Memory B cell (primary cell): ENCODE measurements around the gene FBXO31.

Experiments used
- ATAC-seq: fragments of 150-1000 bp; cut with Tn5 transposase; 2 replicates; pipeline ENCODE4 v1.10.0; 2021; ENCODE audit warnings: low read depth, mild to moderate bottlenecking, moderate library complexity
- DNase-seq, 2 donors: peaks; one replicate each; pipeline ENCODE4 v3.0.0; 2022; ENCODE audit warnings: low spot score in 2 of 2
- H3K27ac Mint-ChIP-seq: one replicate; pipeline ENCODE4 v1.8.0; 2022; ENCODE audit warnings: mild to moderate bottlenecking, moderate library complexity, mixed read lengths
- H3K27me3 Mint-ChIP-seq: one replicate; pipeline ENCODE4 v1.8.0; 2022; ENCODE audit warnings: mixed read lengths
- H3K36me3 Mint-ChIP-seq: one replicate; pipeline ENCODE4 v1.8.0; 2022; ENCODE audit warnings: mild to moderate bottlenecking, mixed read lengths
- H3K4me1 Mint-ChIP-seq: one replicate; pipeline ENCODE4 v1.8.0; 2022; ENCODE audit warnings: mixed read lengths
- H3K4me3 Mint-ChIP-seq: one replicate; pipeline ENCODE4 v1.8.0; 2022; ENCODE audit warnings: mild to moderate bottlenecking, moderate library complexity, mixed read lengths
- H3K9me3 Mint-ChIP-seq: one replicate; pipeline ENCODE4 v1.8.0; 2022; ENCODE audit warnings: mixed read lengths

Gene FBXO31

GRCh38 chr16:87351320-87351698 lies 32.3 kb downstream of the FBXO31 start:
- Mint-ChIP-seq H3K4me1 (peaks cover 4% of the 10 kb centered on the region), H3K27me3 (no peaks in the 10 kb centered on the region), H3K4me3 (no peak overlapping the region), H3K36me3 (peaks cover 10% of the 10 kb centered on the region), H3K27ac (no peak overlapping the region), H3K9me3 (no peaks in the 10 kb centered on the region)
- DNase-seq (no peak), ATAC-seq (no peak)

GRCh38 chr16:87350681-87351319 lies 32.8 kb downstream of the FBXO31 start:
- DNase-seq (no peak), ATAC-seq (no peak)
- no peak overlapping the region for H3K27ac Mint-ChIP-seq
- peaks cover 9% of the 10 kb centered on the region for H3K36me3 Mint-ChIP-seq
- H3K4me1 Mint-ChIP-seq = peaks cover 4% of the 10 kb centered on the region
- H3K9me3 Mint-ChIP-seq = no peaks in the 10 kb centered on the region
- H3K4me3 Mint-ChIP-seq = no peak overlapping the region
- H3K27me3 Mint-ChIP-seq = no peaks in the 10 kb centered on the region

GRCh38 chr16:87350031-87350430 lies 33.5 kb downstream of the FBXO31 start:
- Mint-ChIP-seq H3K27me3 (no peaks in the 10 kb centered on the region), H3K9me3 (no peaks in the 10 kb centered on the region), H3K36me3 (peaks cover 14% of the 10 kb centered on the region), H3K4me3 (no peak overlapping the region), H3K27ac (no peak overlapping the region), H3K4me1 (peaks cover 9% of the 10 kb centered on the region)
- ATAC-seq (no peak), DNase-seq (no peak)

GRCh38 chr16:87348616-87349157 lies 34.9 kb downstream of the FBXO31 start:
- Mint-ChIP-seq H3K4me3 (no peak overlapping the region), H3K36me3 (peaks cover 19% of the 10 kb centered on the region)

DNA sequence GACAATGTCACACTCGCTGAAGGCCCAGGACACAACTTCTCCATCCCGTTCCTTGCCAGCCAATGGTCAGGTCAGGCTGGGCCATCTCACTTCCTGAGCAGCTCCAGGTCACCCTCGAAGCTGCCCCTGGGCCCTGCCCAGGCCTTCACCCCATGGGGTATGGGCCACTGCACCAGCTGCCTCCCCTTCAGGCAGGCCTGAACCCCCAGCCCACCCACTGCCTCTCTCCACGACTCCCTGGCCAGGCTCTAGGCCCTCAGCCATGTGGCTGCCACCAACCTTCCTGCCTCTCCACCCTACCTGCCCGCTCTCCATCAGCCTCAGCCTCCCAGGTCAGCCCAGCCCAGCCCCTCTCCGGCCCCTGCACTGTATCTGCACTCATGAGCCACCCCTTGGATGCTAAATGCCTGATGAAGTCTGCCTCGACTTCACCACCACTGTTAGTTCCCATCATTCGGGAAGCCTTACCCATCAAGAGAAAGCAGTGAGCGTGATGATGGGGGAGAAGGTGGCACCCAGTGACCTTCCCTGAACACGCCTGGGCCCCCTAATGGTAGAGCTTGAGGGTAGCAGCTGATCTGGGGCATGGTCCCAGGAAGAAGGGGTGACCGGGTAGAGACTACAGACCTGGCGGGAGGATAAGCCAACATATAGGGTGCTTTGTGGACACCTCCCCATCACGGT lies 35.5 kb downstream of the FBXO31 start:
- Mint-ChIP-seq H3K4me3 (no peak overlapping the region), H3K4me1 (peaks cover 9% of the 10 kb centered on the region)

More at GRCh38 chr16:87348616-87349157, 34.9 kb downstream of the FBXO31 start:
- Mint-ChIP-seq H3K9me3 (no peaks in the 10 kb centered on the region), H3K27ac (no peak overlapping the region), H3K4me1 (peaks cover 9% of the 10 kb centered on the region), H3K27me3 (no peaks in the 10 kb centered on the region)
- DNase-seq (no peak), ATAC-seq (no peak)

GRCh38 chr16:87346517-87347060 lies 37.0 kb downstream of the FBXO31 start:
- Mint-ChIP-seq H3K27me3 (no peaks in the 10 kb centered on the region), H3K36me3 (peaks cover 24% of the 10 kb centered on the region), H3K4me1 (peaks cover 9% of the 10 kb centered on the region), H3K9me3 (no peaks in the 10 kb centered on the region), H3K27ac (no peak overlapping the region), H3K4me3 (no peak overlapping the region)
- ATAC-seq (no peak), DNase-seq (no peak)

More for the DNA sequence above, 35.5 kb downstream of the FBXO31 start:
- Mint-ChIP-seq H3K27me3 (no peaks in the 10 kb centered on the region), H3K27ac (no peak overlapping the region), H3K9me3 (no peaks in the 10 kb centered on the region), H3K36me3 (peaks cover 19% of the 10 kb centered on the region)
- DNase-seq = no peak
- ATAC-seq = no peak

DNA sequence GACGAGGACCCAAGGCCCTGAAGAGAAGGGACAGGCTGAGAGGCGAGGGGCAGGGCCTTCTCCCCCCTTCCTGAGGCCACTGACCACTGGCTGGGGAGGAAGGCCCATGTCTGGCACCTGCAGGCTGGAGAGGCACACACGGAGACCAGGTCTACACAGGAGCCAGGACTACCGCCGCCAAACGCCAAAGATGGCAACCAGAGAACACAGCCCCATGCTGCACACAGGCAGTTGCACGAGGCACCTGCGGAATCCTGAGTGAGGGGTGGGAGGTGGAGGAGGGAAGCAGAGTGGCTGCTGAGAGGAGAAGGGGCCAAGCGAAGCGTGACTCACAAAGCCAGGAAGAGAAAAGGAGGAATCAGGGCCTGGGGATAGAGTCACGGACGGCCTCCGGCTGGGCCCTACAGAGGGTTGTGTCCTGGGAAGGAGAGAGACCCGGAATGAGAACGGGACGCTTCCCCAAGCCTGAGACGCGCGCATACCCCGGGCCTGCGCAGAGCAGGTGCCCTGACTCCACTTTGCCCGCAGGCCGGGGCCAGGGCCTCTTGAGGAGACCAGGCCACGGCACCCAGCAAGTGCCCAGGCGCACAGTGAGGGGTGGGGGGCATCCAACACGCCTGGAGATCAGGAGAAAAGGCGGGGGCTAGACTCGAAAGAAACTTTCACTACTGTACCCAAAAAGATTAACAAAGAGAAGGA lies 37.7 kb downstream of the FBXO31 start:
- Mint-ChIP-seq H3K9me3 (no peaks in the 10 kb centered on the region), H3K36me3 (peaks cover 26% of the 10 kb centered on the region), H3K27me3 (no peaks in the 10 kb centered on the region), H3K4me1 (peaks cover 9% of the 10 kb centered on the region), H3K27ac (peak overlapping the region; percentile 86), H3K4me3 (no peak overlapping the region)
- no peak for DNase-seq
- no peak for ATAC-seq

- Mint-ChIP-seq H3K27me3 (no peaks in the 10 kb centered on the region), H3K9me3 (no peaks in the 10 kb centered on the region), H3K4me3 (no peak overlapping the region), H3K27ac (peak overlapping the region; percentile 86), H3K36me3 (peaks cover 31% of the 10 kb centered on the region), H3K4me1 (peaks cover 9% of the 10 kb centered on the region)
- ATAC-seq (peak; percentile 15), DNase-seq (no peak)
Measured at GRCh38 chr16:87344931-87345631, 38.5 kb downstream of the FBXO31 start.

- DNase-seq (no peak), ATAC-seq (no peak)
- H3K4me3 Mint-ChIP-seq = no peak overlapping the region
- H3K4me1 Mint-ChIP-seq = peaks cover 9% of the 10 kb centered on the region
- H3K27ac Mint-ChIP-seq = no peak overlapping the region
- peaks cover 34% of the 10 kb centered on the region for H3K36me3 Mint-ChIP-seq
- H3K27me3 Mint-ChIP-seq = no peaks in the 10 kb centered on the region
- no peaks in the 10 kb centered on the region for H3K9me3 Mint-ChIP-seq
Measured at GRCh38 chr16:87344165-87344930, 39.2 kb downstream of the FBXO31 start.

GRCh38 chr16:87343753-87344050 lies 39.9 kb downstream of the FBXO31 start:
- peaks cover 40% of the 10 kb centered on the region for H3K36me3 Mint-ChIP-seq
- no peak for ATAC-seq
- no peaks in the 10 kb centered on the region for H3K9me3 Mint-ChIP-seq
- no peak overlapping the region for H3K4me3 Mint-ChIP-seq
- no peak for DNase-seq
- H3K27me3 Mint-ChIP-seq = no peaks in the 10 kb centered on the region
- no peak overlapping the region for H3K27ac Mint-ChIP-seq
- H3K4me1 Mint-ChIP-seq = peaks cover 11% of the 10 kb centered on the region

DNA sequence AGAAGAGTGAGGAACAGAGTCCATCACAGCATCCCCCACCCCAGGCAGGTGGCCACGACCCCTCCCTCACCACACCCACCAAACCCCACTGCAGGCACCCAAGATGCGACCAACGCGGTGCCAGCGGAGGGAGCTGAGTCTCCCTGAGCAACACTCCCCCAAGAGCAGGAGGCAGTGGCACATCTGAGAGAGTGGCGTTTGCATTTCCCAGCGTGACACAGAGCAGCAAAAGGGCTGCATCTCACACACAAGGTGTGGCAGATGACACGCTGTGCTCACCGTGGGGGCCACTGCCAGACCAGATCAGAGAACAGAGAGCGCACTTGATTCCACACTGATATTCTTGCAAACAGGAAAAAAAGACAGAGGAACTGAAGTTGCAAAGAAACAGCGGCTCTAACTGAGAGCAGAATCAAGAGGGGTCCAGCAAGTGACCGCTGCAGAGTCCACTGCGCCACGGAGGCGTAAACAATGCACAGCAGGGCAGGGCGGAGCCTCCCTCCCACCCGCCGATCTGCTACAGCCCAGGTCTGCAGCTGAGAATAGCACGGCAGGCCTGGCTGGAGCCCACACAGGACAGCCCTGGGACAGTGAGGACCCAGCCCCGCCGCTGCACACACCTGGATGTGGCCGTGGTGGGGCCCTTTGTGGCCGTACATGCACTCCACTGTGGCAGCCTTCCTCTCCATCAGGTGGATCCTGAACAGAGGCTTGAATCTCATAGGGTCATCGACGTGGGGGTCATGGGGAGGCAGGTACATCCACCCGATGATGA lies 40.4 kb downstream of the FBXO31 start:
- no peaks in the 10 kb centered on the region for H3K27me3 Mint-ChIP-seq
- no peak overlapping the region for H3K4me3 Mint-ChIP-seq
- peaks cover 39% of the 10 kb centered on the region for H3K36me3 Mint-ChIP-seq
- H3K4me1 Mint-ChIP-seq = peaks cover 10% of the 10 kb centered on the region
- H3K27ac Mint-ChIP-seq = no peak overlapping the region
- no peak for ATAC-seq
- H3K9me3 Mint-ChIP-seq = no peaks in the 10 kb centered on the region
- DNase-seq = no peak

- Mint-ChIP-seq H3K27ac (no peak overlapping the region), H3K36me3 (peaks cover 37% of the 10 kb centered on the region), H3K9me3 (no peaks in the 10 kb centered on the region), H3K4me1 (peaks cover 9% of the 10 kb centered on the region), H3K4me3 (no peak overlapping the region), H3K27me3 (no peaks in the 10 kb centered on the region)
- ATAC-seq (no peak), DNase-seq (no peak)
Measured at GRCh38 chr16:87342504-87342903, 41.1 kb downstream of the FBXO31 start.

DNA sequence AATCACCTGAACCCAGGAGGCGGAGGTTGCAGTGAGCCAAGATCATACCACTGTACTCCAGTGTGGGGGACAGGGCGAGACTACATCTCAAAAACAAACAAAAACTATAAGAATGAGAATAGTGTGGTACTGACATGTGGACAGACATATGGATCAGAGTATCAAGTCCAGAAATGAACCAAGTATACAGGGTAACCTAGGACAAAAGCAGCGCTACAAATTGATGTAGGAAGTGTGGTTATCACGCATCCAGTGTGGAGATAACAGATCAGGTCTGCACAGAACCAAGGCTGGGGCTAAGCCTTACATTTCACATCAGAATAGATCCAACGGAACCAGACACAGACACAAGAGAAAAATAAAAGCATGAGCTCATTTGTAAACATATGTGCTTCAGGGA lies 43.4 kb downstream of the FBXO31 start:
- Mint-ChIP-seq H3K9me3 (no peaks in the 10 kb centered on the region), H3K27me3 (no peaks in the 10 kb centered on the region), H3K4me3 (no peak overlapping the region), H3K36me3 (peaks cover 40% of the 10 kb centered on the region), H3K4me1 (peaks cover 8% of the 10 kb centered on the region), H3K27ac (no peak overlapping the region)
- no peak for DNase-seq
- no peak for ATAC-seq
